ENCODE measurements around the gene PTAR1. TPM values are rescaled to one million over a fixed set of nuclear protein-coding genes. Genes with fewer than 3 reads are reported as not detected.

Gene PTAR1
- total RNA-seq, 1 donor from 2014 or later = 76.8 TPM

GRCh38 chr9:69762527-69762926, 2.7 kb upstream of the PTAR1 start:
- no peaks in the 10 kb centered on the region for H3K9me3 Mint-ChIP-seq (ENCODE audit: unreplicated experiment)
- Histone ChIP-seq H3K9ac (ENCODE audit: low read length) (no peak overlapping the region), H3K4me3 (ENCODE audit: insufficient read depth, low read depth, low read length) (no peak overlapping the region), H3K79me2 (ENCODE audit: insufficient read depth, low read length) (peaks cover 21% of the 10 kb centered on the region), H4K20me1 (ENCODE audit: insufficient read depth, low read length) (no peaks in the 10 kb centered on the region), H3K9me3 (ENCODE audit: insufficient read depth, low read depth, low read length) (no peaks in the 10 kb centered on the region), H3K27ac (ENCODE audit: low read depth, low read length) (peak overlapping the region; percentile 12), H3K36me3 (ENCODE audit: insufficient read depth, low read length) (no peaks in the 10 kb centered on the region), H3K4me1 (ENCODE audit: insufficient read depth, low read length) (peaks cover 15% of the 10 kb centered on the region), H3K27me3 (ENCODE audit: insufficient read depth, low read length) (no peaks in the 10 kb centered on the region), H3K4me2 (ENCODE audit: low read length) (peak overlapping the region; percentile 45), H2AFZ (ENCODE audit: low read depth, low read length) (peak overlapping the region; percentile 46)
- H3K4me1 Mint-ChIP-seq (ENCODE audit: low read depth, unreplicated experiment) = peaks cover 10% of the 10 kb centered on the region
- FAIRE-seq = no peak
- H3K27ac Mint-ChIP-seq (ENCODE audit: unreplicated experiment) = peak overlapping the region; percentile 53
- H3K36me3 Mint-ChIP-seq (ENCODE audit: low read depth, unreplicated experiment) = no peaks in the 10 kb centered on the region
- H3K27me3 Mint-ChIP-seq (ENCODE audit: low read depth, unreplicated experiment) = no peaks in the 10 kb centered on the region
- H3K4me3 Mint-ChIP-seq (ENCODE audit: unreplicated experiment) = no peak overlapping the region
- TF ChIP-seq CTCF (IDR thresholded peaks at IDR 0.05; ENCODE audit: insufficient read depth, low read depth, low read length) (no peak), EZH2 (IDR thresholded peaks at IDR 0.05; ENCODE audit: insufficient read depth, low read length) (no peak)
- no peak for DNase-seq (ENCODE audit: low read depth)

DNA sequence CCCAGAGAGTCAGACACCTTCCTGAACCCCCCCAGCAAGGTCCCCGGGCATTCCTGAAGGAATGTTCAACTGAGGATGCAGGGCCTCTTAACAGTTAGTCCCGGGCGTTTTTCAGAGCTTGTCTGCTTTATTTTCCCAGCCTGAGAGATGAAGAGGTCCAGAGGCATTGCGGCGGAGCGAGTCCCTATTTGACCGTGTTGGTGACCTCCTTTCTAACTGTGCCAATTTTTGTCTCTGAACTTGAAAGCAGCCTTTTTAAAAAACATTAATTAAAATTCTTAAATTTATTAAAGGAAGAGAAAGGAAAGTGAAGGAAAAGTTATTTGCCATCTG, 433 bp upstream of the PTAR1 start:
- Mint-ChIP-seq H3K4me1 (ENCODE audit: low read depth, unreplicated experiment) (peaks cover 23% of the 10 kb centered on the region), H3K4me3 (ENCODE audit: unreplicated experiment) (peak overlapping the region; percentile 88), H3K36me3 (ENCODE audit: low read depth, unreplicated experiment) (no peaks in the 10 kb centered on the region), H3K27ac (ENCODE audit: unreplicated experiment) (peak overlapping the region; percentile 98), H3K9me3 (ENCODE audit: unreplicated experiment) (no peaks in the 10 kb centered on the region), H3K27me3 (ENCODE audit: low read depth, unreplicated experiment) (no peaks in the 10 kb centered on the region)
- H3K36me3 ChIP-seq (ENCODE audit: insufficient read depth, low read length) = no peaks in the 10 kb centered on the region
- peaks cover 44% of the 10 kb centered on the region for H3K79me2 ChIP-seq (ENCODE audit: insufficient read depth, low read length)
- peak overlapping the region; percentile 89 for H3K27ac ChIP-seq (ENCODE audit: low read depth, low read length)
- no peaks in the 10 kb centered on the region for H3K27me3 ChIP-seq (ENCODE audit: insufficient read depth, low read length)
- no peak for TF ChIP-seq CTCF (IDR thresholded peaks at IDR 0.05; ENCODE audit: insufficient read depth, low read depth, low read length)
- H3K9me3 ChIP-seq (ENCODE audit: insufficient read depth, low read depth, low read length) = no peaks in the 10 kb centered on the region
- H3K9ac ChIP-seq (ENCODE audit: low read length) = peak overlapping the region; percentile 96
- no peak for FAIRE-seq
- H4K20me1 ChIP-seq (ENCODE audit: insufficient read depth, low read length) = peaks cover 14% of the 10 kb centered on the region
- peak overlapping the region; percentile 66 for H2AFZ ChIP-seq (ENCODE audit: low read depth, low read length)
- H3K4me2 ChIP-seq (ENCODE audit: low read length) = peak overlapping the region; percentile 89
- H3K4me1 ChIP-seq (ENCODE audit: insufficient read depth, low read length) = peaks cover 15% of the 10 kb centered on the region
- DNase-seq (ENCODE audit: low read depth) = no peak
- peak overlapping the region; percentile 79 for H3K4me3 ChIP-seq (ENCODE audit: insufficient read depth, low read depth, low read length)

DNA sequence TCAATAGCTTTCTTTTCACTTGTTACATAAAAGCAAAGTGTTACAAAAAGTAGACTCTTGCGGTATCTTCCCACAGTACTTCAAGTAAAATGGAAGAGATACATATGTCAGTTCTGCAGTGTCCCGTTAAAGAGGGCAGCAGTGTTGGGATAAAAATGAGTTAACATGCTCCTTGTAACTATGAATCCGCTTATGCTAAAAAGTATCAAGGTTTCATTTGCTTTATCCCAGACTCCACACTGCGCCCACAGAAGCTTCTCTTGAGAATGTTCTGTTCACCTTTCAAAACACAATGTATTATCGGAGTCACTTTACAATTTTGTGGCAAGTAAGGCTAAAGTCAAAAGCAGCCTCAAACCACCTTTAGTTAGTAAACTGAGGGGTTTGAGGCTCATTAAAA, 790 bp downstream of the PTAR1 start:
- TF ChIP-seq EZH2 (IDR thresholded peaks at IDR 0.05; ENCODE audit: insufficient read depth, low read length) = no peak
- TF ChIP-seq CTCF (IDR thresholded peaks at IDR 0.05; ENCODE audit: insufficient read depth, low read depth, low read length) = no peak
- H3K27ac ChIP-seq (ENCODE audit: low read depth, low read length) = peak overlapping the region; percentile 89
- H3K27me3 Mint-ChIP-seq (ENCODE audit: low read depth, unreplicated experiment) = no peaks in the 10 kb centered on the region
- H3K36me3 ChIP-seq (ENCODE audit: insufficient read depth, low read length) = no peaks in the 10 kb centered on the region
- peak overlapping the region; percentile 79 for H3K27ac Mint-ChIP-seq (ENCODE audit: unreplicated experiment)
- peak overlapping the region; percentile 79 for H2AFZ ChIP-seq (ENCODE audit: low read depth, low read length)
- H3K27me3 ChIP-seq (ENCODE audit: insufficient read depth, low read length) = no peaks in the 10 kb centered on the region
- H3K4me1 ChIP-seq (ENCODE audit: insufficient read depth, low read length) = peaks cover 15% of the 10 kb centered on the region
- peaks cover 23% of the 10 kb centered on the region for H3K4me1 Mint-ChIP-seq (ENCODE audit: low read depth, unreplicated experiment)
- peak overlapping the region; percentile 96 for H3K9ac ChIP-seq (ENCODE audit: low read length)
- peak overlapping the region; percentile 79 for H3K4me3 ChIP-seq (ENCODE audit: insufficient read depth, low read depth, low read length)
- H3K9me3 Mint-ChIP-seq (ENCODE audit: unreplicated experiment) = no peaks in the 10 kb centered on the region
- H4K20me1 ChIP-seq (ENCODE audit: insufficient read depth, low read length) = peaks cover 18% of the 10 kb centered on the region
- peak; percentile 41 for FAIRE-seq
- peak; percentile 12 for DNase-seq (ENCODE audit: low read depth)
- no peaks in the 10 kb centered on the region for H3K36me3 Mint-ChIP-seq (ENCODE audit: low read depth, unreplicated experiment)
- H3K9me3 ChIP-seq (ENCODE audit: insufficient read depth, low read depth, low read length) = no peaks in the 10 kb centered on the region
- H3K4me2 ChIP-seq (ENCODE audit: low read length) = peak overlapping the region; percentile 89
- peak overlapping the region; percentile 90 for H3K4me3 Mint-ChIP-seq (ENCODE audit: unreplicated experiment)
- peaks cover 56% of the 10 kb centered on the region for H3K79me2 ChIP-seq (ENCODE audit: insufficient read depth, low read length)

Measured in astrocyte (in vitro differentiated cells and primary cell).